SU-DHL-6 (cell line): ENCODE results near the gene CSNK2B.

ENCODE experiments used
- EZH2phosphoT487 ChIP-seq: fragments of 200-600 bp; sonication (generic), shearing (Covaris generic); conservative IDR thresholded peaks from 2 replicates; pipeline ENCODE4 v1.6.1; 2018; ENCODE audit warnings: mild to moderate bottlenecking, antibody characterized with exemption, low read length, moderate library complexity, mixed read lengths
- TF ChIP-seq, protein P1 (sequence below): fragments of 200-600 bp; sonication (generic); IDR thresholded peaks from one replicate; pipeline ENCODE4 v1.5.1; 2017; ENCODE audit warnings: antibody characterized with exemption, mild to moderate bottlenecking, low read length, moderate library complexity; ENCODE audit not compliant: insufficient read depth, poor library complexity, severe bottlenecking

DNA sequence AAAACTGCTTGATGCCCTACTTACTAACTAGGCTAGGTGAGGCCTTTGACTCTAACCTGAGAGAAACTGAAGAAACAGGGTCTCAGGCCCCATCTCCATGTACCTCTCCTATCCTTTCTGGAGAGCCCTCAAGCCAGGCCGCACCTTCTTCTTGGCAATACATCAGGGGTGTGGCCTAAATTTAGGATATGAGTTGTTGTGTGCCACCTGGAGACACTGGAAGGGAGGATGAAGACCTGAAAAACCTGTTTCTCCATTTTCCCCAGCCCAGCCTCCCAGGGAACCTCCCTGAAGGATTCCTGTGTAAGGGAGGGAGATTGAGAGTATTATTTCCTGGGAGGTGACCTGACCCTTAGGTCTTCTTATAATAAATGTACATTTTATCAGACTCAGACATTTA is 52.4 kb downstream of the CSNK2B start:
- TF ChIP-seq, protein P1, sequence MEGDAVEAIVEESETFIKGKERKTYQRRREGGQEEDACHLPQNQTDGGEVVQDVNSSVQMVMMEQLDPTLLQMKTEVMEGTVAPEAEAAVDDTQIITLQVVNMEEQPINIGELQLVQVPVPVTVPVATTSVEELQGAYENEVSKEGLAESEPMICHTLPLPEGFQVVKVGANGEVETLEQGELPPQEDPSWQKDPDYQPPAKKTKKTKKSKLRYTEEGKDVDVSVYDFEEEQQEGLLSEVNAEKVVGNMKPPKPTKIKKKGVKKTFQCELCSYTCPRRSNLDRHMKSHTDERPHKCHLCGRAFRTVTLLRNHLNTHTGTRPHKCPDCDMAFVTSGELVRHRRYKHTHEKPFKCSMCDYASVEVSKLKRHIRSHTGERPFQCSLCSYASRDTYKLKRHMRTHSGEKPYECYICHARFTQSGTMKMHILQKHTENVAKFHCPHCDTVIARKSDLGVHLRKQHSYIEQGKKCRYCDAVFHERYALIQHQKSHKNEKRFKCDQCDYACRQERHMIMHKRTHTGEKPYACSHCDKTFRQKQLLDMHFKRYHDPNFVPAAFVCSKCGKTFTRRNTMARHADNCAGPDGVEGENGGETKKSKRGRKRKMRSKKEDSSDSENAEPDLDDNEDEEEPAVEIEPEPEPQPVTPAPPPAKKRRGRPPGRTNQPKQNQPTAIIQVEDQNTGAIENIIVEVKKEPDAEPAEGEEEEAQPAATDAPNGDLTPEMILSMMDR: no peak
- no peak for TF ChIP-seq EZH2phosphoT487
